Epithelial cell of proximal tubule (primary cell): Measurements from ENCODE around the gene SPP1. TPM values are rescaled to one million over a fixed set of nuclear protein-coding genes. Genes with fewer than 3 reads are reported as not detected.
A peak's percentile ranks its signal among the peaks of the same experiment; 100 is the strongest.
"Not testable (repeated sequence)": the region's sequence is repeated elsewhere in the genome, so short reads cannot be mapped to it uniquely, and the experiment has no call there.

Experiments used
- DNase-seq: peaks from one replicate; pipeline ENCODE4 v3.0.0-alpha.2; 2011; ENCODE audit warnings: low read depth
- H3K4me3 ChIP-seq: 2 replicates; pipeline ENCODE4 v1.5.1; 2011; ENCODE audit warnings: low read depth, mild to moderate bottlenecking, low read length
- CTCF ChIP-seq: conservative IDR thresholded peaks from 2 replicates; pipeline ENCODE4 v1.5.1; 2012; ENCODE audit warnings: low read depth, mild to moderate bottlenecking, low read length
- total RNA-seq: library from RNA; depleted of rRNA; stranded (reverse); fragments of >200 nt; gene quantifications from 2 replicates; pipeline ENCODE4 v1.2.3, GENCODE V29; 2015

SPP1 gene
- total RNA-seq, 1 donor from 2014 or later: 694 TPM

GRCh38 chr4:88018466-88018865 is 43.0 kb downstream of the SPP1 start:
- no peak for DNase-seq
- H3K4me3 ChIP-seq: no peak overlapping the region
- TF ChIP-seq CTCF: no peak

- DNase-seq: peak; percentile 69
- H3K4me3 ChIP-seq: no peak overlapping the region
- TF ChIP-seq CTCF: no peak
Observed at GRCh38 chr4:88021824-88022223, 46.3 kb downstream of the SPP1 start.

- DNase-seq: no peak
Observed at GRCh38 chr4:88022289-88022688, 46.8 kb downstream of the SPP1 start.

GRCh38 chr4:88025868-88026661 is 50.6 kb downstream of the SPP1 start:
- not testable (repeated sequence) for DNase-seq, H3K4me3 ChIP-seq

More at GRCh38 chr4:88022289-88022688, 46.8 kb downstream of the SPP1 start:
- TF ChIP-seq CTCF: no peak
- H3K4me3 ChIP-seq: no peak overlapping the region

- DNase-seq: peak; percentile 84
- TF ChIP-seq CTCF: no peak
- H3K4me3 ChIP-seq: no peak overlapping the region
Observed at GRCh38 chr4:88027611-88028608, 52.4 kb downstream of the SPP1 start.

- DNase-seq: no peak
- no peak overlapping the region for H3K4me3 ChIP-seq
- TF ChIP-seq CTCF: no peak
Observed at GRCh38 chr4:88028946-88029345, 53.4 kb downstream of the SPP1 start.

GRCh38 chr4:88029556-88029955 is 54.0 kb downstream of the SPP1 start:
- no peak for TF ChIP-seq CTCF
- DNase-seq: no peak
- H3K4me3 ChIP-seq: no peak overlapping the region
